K562 (cell line): ENCODE data around the gene TMEM120A. TPM values are rescaled to one million over a fixed set of nuclear protein-coding genes. Genes with fewer than 3 reads are reported as not detected.

Experiments used
- BRF1 ChIP-seq: IDR thresholded peaks from 3 replicates; pipeline ENCODE4 v1.6.1; 2011; ENCODE audit warnings: borderline replicate concordance, mild to moderate bottlenecking; ENCODE audit not compliant: insufficient read length; ENCODE audit errors: extremely low read depth
- CCNT2 ChIP-seq: IDR thresholded peaks from 2 replicates; pipeline ENCODE4 v1.6.1; 2011; ENCODE audit warnings: borderline replicate concordance, low read depth, mild to moderate bottlenecking, moderate library complexity, mixed read lengths, low read length; ENCODE audit not compliant: insufficient read length; ENCODE audit errors: extremely low read depth
- CHD2 ChIP-seq: IDR thresholded peaks from 2 replicates; pipeline ENCODE4 v1.6.1; 2011; ENCODE audit warnings: low read depth, low read length
- GABPB1 ChIP-seq: sonication (generic); formaldehyde crosslinking; IDR thresholded peaks from 2 replicates; pipeline ENCODE4 v1.8.0; 2022; ENCODE audit warnings: mild to moderate bottlenecking, missing genetic modification reagents
- KLF1 ChIP-seq: fragments of 450-650 bp; IDR thresholded peaks from 2 replicates; pipeline ENCODE4 v1.6.1; 2016; ENCODE audit warnings: missing genetic modification characterization, missing compliant biosample characterization
- KLF6 ChIP-seq: fragments of 250-450 bp; sonication (Bioruptor Pico); IDR thresholded peaks from 2 replicates; pipeline ENCODE4 v1.4.0; 2020; ENCODE audit warnings: mild to moderate bottlenecking, moderate library complexity, borderline replicate concordance
- MTF1 ChIP-seq: fragments of 250-450 bp; sonication (Bioruptor Pico); IDR thresholded peaks from 2 replicates; pipeline ENCODE4 v1.9.0; 2021; ENCODE audit warnings: moderate library complexity, mild to moderate bottlenecking, inconsistent platforms, borderline replicate concordance
- NCOA4 ChIP-seq: fragments of 450-650 bp; IDR thresholded peaks from 2 replicates; pipeline ENCODE4 v1.6.1; 2018; ENCODE audit warnings: mild to moderate bottlenecking; ENCODE audit not compliant: partially characterized antibody
- PATZ1 ChIP-seq: fragments of 250-450 bp; sonication (Bioruptor Pico); IDR thresholded peaks from 2 replicates; pipeline ENCODE4 v1.5.0; 2020; ENCODE audit warnings: mild to moderate bottlenecking, borderline replicate concordance
- PKNOX1 ChIP-seq: fragments of 450-650 bp; IDR thresholded peaks from 2 replicates; pipeline ENCODE4 v1.6.1; 2016
- THAP12 ChIP-seq: fragments of 250-450 bp; sonication (Bioruptor Pico); IDR thresholded peaks from 2 replicates; pipeline ENCODE4 v1.9.0; 2021; ENCODE audit warnings: mild to moderate bottlenecking, inconsistent platforms
- ZNF274 ChIP-seq: IDR thresholded peaks from 2 replicates; pipeline ENCODE4 v1.6.1; 2011; ENCODE audit warnings: low read depth, mild to moderate bottlenecking, low read length, moderate library complexity, borderline replicate concordance
- ZNF395 ChIP-seq: fragments of 200-800 bp; sonication (Bioruptor generic); IDR thresholded peaks from 2 replicates; pipeline ENCODE4 v1.6.1; 2017; ENCODE audit warnings: missing genetic modification characterization, missing compliant biosample characterization
- ZNF699 ChIP-seq: fragments of 250-450 bp; sonication (Bioruptor Pico); IDR thresholded peaks from 2 replicates; pipeline ENCODE4 v1.8.0; 2021; ENCODE audit warnings: mild to moderate bottlenecking, moderate library complexity; ENCODE audit not compliant: insufficient replicate concordance
- ZNF740 ChIP-seq, 3 experiments: fragments of 200-800 bp in 1 of 3; sonication (Bioruptor generic) in 1 of 3; sonication (generic) in 1 of 3; formaldehyde crosslinking in 1 of 3; IDR thresholded peaks; 2 replicates each; pipeline versions ENCODE4 v1.6.1 to v1.8.0; 2016 to 2022; ENCODE audit warnings: mild to moderate bottlenecking in 2 of 3, missing compliant biosample characterization in 2 of 3, missing genetic modification characterization in 2 of 3, missing genetic modification reagents in 1 of 3
- ZNF778 ChIP-seq: fragments of 450-650 bp; formaldehyde crosslinking; IDR thresholded peaks from 2 replicates; pipeline ENCODE4 v1.4.0; 2020; ENCODE audit warnings: mild to moderate bottlenecking, moderate library complexity
- ZNF830 ChIP-seq: fragments of 250-450 bp; sonication (Bioruptor Pico); IDR thresholded peaks from 2 replicates; pipeline ENCODE4 v1.5.0; 2021; ENCODE audit warnings: mild to moderate bottlenecking
- ZZZ3 ChIP-seq: fragments of 450-650 bp; IDR thresholded peaks from 2 replicates; pipeline ENCODE4 v1.6.1; 2016; ENCODE audit warnings: antibody characterized with exemption, mild to moderate bottlenecking, moderate library complexity
- polyA plus RNA-seq, 8 experiments: library from polyadenylated mRNA; depleted of rRNA in 4 of 8; stranded (reverse) in 5 of 8; unstranded in 3 of 8; fragments of >200 nt; fragmentation: Nextera tagmentation in 2 of 8; fragmentation: Illumina TruSeq in 1 of 8; extraction: Ambion mirVana in 2 of 8; extraction: Trizol in 1 of 8; gene quantifications; 2 replicates each; pipeline versions ENCODE4 v1.2.1 to v1.2.3, GENCODE V29; 2011 to 2014; ENCODE audit warnings: inconsistent platforms in 1 of 8, missing spikeins in 1 of 8
- total RNA-seq, 7 experiments: library from RNA; depleted of rRNA in 6 of 7; stranded (reverse); fragments of >200 nt in 6 of 7; fragmentation: Illumina TruSeq in 2 of 7; extraction: Trizol in 2 of 7; gene quantifications; 2 replicates each; pipeline versions ENCODE4 v1.2.1 to v1.2.3, GENCODE V29; 2011 to 2021; ENCODE audit warnings: low replicate concordance in 1 of 7

The TMEM120A gene
- total and polyA plus RNA-seq, 9 of the 15 experiments (the other 6 are each of a cell fraction or from before 2014, with no cell fraction given), result 2.3 to 90.2 (median 22.9) TPM

- TF ChIP-seq ZNF830 (CRISPR knock-in tag) (no peak), KLF1 (tag) (no peak), BRF1 (no peak), ZNF274 (no peak), CHD2 (no peak), GABPB1 (CRISPR knock-in tag) (no peak), ZNF395 (CRISPR knock-in tag) (peak; percentile 66; the same call in 1 of the 2 replicates), ZZZ3 (no peak), ZNF740 (CRISPR knock-in tag; IDR thresholded peaks at IDR 0.05) (no peak), ZNF740 (tag; IDR thresholded peaks at IDR 0.05) (no peak), THAP12 (CRISPR knock-in tag) (no peak), ZNF699 (CRISPR knock-in tag) (no peak), PKNOX1 (peak; percentile 81), KLF6 (CRISPR knock-in tag) (peak; percentile 30; the same call in 1 of the 2 replicates), PATZ1 (no peak), MTF1 (CRISPR knock-in tag) (no peak), ZNF778 (no peak), CCNT2 (peak; percentile 60), NCOA4 (no peak)
These were observed 56.2 kb downstream of the TMEM120A start (continued) for GRCh38 chr7:75937958-75938786.
